ENCODE results near the gene SLC7A1.
"Not testable (repeated sequence)": the region's sequence is repeated elsewhere in the genome, so short reads cannot be mapped to it uniquely, and the experiment has no call there.

The SLC7A1 gene

DNA sequence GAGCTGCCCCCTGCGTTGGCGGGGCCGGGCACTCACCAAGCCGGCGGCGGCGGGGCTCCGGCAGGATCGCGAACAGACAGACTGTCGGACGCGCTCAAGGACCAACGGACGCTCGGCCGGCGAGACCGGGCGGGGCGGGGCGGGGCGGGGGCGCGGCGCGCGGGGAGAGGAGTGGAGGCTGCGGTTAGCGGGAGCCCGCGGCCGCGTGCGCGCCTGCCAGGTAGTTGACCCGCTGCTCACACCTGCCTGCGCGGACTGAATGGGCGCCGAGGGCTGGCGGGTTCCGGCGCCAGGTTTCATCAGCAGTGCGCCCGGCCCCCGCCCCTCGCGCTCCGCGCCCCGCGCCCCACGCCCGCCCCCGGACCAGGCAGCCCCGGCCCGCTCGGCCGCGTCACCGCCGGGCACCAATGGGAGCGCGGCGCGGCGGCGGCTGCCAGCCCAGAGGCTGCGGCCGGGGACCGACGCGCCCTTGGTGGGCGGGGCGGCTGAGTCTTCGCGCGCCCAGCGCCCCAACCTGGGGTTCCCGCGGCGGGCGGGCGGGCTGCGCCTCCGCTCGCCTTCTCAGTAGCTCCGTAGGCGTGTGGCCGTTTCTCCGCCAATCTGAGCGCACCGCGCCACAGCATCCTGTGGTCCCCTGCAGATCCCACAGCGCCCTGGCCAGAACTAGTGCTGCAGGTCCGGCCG lies at the start of gene SLC7A1:
TSS of gene SLC7A1 (minus strand) at position 309 of the 684 bp plus-strand sequence. CDS start 59,500 bp downstream, outside the sequence.
- peak; percentile 45 to 80 (median 65) for DNase-seq

DNA sequence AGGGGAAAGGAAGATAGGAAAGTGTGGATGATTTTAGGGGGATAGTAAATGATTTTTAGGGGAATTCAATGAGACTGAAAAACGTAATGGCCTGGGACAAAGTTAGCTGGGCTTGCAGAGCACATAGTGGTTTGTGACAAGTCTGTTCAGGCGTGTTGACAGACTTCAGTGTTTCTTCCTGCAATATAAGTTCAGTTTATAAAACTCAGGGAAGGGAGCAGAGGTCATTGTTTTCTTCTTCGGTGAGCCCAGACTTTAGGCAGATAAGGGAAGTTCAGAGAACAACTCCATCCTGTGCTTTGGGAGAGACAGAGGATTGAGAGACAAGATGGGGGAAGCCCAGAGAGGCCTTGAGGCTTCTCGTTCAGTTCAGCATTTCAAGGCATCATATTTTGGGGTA lies 45.2 kb upstream of the SLC7A1 start:
- DNase-seq, result no peak

DNA sequence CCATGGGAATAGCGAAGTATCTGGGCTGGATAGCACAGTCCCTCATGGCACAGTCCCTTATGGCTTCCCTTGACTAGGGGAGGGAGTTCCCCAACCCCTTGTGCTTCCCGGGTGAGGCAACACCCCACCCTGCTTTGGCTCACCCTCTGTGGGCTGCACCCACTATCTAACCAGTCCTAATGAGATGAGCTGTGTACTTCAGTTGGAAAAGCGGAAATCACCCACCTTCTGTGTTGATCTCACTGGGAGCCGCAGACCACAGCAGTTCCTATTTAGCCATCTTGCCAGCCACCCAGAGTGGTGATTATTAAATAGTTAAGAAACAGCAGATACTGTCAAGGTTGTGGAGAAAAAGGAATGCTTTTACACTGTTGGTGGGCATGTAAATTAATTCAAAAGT lies 41.3 kb upstream of the SLC7A1 start:
- not testable (repeated sequence) for DNase-seq

- DNase-seq, result no peak
Observed at GRCh38 chr13:29624997-29625396, 29.5 kb upstream of the SLC7A1 start.

DNA sequence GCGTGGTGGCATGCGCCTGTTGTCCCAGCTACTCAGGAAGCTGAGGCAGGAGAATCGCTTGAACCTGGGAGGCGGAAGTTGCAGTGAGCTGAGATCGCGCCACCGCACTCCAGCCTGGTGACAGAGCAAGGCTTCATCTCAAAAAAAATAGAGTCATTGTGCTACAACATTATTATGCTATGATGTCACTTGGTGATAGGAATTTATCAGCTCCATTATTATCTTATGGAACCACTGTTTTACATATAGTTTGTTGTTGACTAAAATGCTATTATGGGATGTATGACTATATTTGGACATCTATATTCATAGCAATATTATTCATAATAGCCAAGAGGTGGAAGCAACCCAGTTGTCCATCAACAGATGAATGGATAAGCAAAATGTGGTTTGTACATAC lies 26.4 kb upstream of the SLC7A1 start:
- DNase-seq, result no peak

DNA sequence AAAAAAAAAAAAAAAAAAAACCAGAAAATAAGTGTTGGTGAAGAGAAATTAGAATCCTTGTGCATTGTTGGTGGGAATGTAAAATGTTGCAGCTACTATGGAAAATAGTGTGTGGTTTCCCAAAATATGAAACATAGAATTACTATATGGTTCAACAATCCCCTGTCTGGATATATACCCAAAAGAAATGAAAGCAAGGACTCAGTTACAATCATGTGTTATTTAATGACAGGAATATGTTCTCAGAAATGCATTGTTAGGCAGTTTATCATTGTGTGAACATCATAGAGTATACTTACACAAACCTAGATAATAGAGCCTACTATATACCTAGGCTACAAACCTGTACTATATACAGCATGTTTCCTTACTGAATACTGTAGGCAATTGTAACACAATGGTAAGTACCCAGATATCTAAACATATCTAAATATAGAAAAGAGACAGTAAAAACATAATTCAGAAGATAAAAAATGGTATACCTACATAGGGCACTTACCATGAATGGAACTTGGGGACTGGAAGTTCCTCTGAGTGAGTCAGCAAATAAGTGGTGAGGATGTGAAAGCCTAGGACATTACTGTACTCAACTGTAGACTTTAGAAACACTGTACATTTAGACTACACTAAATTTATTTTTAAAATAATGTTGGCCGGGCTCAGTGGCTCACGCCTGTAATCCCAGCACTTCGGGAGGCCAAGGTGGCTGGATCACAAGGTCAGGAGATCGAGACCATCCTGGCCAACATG lies 25.7 kb upstream of the SLC7A1 start:
- DNase-seq, result no peak

- DNase-seq, result no peak
Observed at GRCh38 chr13:29619995-29620394, 24.5 kb upstream of the SLC7A1 start.

DNA sequence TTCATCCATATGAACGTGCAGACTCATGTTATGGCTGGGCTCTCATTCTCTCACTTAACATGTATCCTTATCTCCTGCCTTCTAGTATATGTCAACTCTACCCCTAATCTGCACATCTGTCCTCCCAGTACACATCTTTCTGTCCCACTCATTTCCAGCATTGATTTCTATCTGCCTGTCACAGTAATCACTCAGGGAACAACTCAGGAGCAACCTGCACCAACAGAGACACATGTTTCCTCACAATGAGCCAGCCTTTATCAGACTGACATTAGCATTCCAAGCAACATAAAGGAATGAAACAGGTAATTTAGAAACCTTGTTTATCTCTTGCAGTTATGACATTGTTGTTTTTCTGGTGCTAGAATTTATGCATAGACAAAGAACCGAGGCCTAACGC lies 17.6 kb upstream of the SLC7A1 start:
- DNase-seq, result no peak

DNA sequence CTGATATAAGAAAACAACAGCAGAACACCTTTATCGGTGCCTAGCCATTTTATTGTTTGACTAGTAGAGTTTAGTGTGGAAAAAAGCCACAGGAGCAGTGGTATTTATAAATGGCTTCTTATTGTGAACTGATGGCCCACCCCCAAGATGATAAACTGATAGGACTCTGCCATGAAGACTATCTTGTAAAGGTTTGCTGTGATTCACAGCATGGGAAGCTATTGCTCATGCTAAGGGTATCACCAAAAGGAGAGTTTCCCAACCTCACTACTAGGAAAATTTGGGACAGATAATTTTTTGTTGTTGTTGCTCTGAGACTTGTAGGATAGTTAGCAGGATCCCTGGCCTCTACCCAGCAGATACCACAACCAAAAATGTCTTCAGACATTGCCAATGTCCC lies 12.0 kb upstream of the SLC7A1 start:
- DNase-seq, result no peak

DNA sequence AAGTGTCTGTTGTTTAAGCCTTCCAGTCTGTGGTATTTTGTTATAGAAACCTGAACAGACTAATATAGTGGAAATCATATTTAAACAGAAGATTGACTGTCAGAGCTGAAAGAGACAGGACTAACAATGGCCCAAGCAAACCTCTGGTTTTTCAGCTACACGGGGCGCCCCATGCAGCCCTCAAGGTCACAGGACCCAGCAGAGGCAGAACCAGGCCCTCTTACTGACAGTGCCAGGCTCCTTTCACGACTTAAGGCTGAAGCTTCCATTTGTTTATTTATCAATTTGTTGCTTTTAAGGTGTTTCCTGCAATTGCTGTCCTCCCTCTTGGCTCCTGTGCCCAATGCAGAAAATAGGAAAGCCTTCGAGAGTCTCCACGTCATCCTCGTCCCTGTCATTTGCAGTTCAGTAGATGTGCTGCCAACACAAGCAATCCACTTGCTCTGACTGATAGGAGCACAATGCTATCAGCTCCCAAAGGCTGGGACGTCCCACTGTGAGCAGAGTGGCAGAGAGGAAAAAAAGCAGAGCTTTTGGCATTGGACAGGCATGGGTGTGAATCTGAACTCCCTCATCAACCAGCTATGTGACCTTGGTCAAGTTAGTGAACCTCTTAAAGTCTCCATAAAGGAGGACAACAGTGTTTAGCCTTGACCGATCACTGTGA lies 10.5 kb upstream of the SLC7A1 start:
- no peak for DNase-seq

DNA sequence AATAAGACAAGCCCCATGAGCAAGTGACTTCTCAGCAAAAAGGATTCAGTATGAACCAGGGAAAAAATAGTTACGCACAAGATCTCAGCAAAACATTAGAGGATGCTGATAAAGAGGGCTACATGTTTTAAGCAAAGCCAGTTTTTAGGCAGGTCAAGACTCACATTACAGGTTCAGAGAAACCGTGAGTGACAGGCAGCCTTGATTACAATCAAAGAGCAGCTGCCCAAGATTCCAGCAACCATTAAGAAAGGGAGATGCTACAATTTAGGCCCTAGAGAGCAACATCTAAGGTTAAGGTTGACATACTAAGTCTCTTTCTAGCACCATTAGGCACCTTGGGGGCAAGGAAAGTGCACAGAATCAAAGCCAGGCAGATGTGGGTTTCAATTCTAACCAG lies 2.8 kb upstream of the SLC7A1 start:
- no peak for DNase-seq

DNA sequence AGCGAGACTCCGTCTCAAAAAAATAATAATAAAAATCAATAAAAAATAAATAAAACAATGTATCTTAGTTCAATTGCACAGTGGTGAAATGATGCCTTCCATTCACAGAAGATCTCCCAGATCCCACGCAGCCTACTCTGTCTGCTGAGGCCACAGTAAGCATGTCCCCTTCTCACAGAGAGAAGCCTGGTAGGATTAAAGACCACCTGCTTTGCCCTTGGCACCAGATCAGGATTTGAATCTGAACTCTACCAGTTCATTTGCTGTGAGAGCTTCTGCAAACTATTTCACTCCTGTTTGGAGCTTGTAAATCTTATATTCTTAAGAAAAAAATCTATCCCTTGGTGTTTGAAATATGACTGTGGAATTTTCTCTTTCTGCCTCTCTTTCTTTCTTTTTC lies 2.2 kb upstream of the SLC7A1 start:
- DNase-seq, result no peak

- DNase-seq, result no peak
Observed at GRCh38 chr13:29597246-29597645, 1.8 kb upstream of the SLC7A1 start.

DNA sequence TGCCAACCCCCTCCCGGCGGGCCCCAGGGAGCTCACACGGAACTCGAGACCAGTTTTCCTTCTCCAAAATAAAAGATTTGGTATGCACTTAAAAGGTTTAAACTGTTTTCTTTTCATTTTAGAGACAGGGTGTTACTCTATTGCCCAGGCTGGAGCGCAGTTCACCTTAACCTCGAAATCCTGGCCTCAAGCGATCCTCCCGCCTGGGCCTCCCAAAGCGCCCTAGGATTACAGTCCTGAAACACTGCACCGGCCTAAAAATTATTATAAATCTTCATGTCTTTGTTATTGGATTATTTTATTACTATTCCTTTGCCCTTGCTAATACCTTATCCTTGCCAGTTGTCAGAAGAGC lies 553 bp upstream of the SLC7A1 start:
- DNase-seq, result no peak

DNA sequence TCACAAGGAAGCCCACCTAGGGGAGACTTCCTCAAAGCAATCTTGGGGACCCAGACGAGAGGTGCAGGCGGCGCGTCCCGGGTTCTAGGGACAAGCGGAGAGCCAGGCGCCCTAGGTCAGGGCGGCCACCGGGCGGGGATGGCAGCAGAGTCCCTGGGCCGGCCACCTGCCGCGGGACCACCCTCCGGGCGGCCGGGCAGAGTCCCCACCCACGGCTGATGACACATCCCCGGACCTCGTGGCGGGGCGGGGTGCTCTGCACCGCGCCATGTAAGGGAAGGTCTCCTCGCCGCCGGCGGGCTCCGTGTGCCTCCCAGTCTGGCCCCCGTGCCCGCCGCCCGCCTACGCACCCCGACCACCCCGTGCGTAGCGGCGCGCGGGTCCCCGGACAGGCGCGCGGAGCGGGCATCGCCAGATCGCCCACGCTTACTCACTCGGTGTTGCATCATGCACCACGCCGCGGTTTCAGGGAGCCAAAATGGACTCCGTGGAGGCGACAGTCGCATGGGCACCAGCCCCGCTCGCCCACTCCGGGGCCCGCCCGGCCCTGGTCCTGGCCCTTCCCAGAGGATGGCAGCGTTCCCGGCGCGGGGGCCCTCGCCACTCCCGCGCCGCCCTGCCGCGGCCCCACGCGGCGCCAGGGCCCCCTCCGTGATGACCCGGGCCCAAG lies 643 bp downstream of the SLC7A1 start:
- DNase-seq, result peak; percentile 30 to 53 (median 46)

- peak in 1 of 4 experiments; percentile 41 for DNase-seq
Observed at GRCh38 chr13:29594303-29594709, 1.2 kb downstream of the SLC7A1 start.

DNA sequence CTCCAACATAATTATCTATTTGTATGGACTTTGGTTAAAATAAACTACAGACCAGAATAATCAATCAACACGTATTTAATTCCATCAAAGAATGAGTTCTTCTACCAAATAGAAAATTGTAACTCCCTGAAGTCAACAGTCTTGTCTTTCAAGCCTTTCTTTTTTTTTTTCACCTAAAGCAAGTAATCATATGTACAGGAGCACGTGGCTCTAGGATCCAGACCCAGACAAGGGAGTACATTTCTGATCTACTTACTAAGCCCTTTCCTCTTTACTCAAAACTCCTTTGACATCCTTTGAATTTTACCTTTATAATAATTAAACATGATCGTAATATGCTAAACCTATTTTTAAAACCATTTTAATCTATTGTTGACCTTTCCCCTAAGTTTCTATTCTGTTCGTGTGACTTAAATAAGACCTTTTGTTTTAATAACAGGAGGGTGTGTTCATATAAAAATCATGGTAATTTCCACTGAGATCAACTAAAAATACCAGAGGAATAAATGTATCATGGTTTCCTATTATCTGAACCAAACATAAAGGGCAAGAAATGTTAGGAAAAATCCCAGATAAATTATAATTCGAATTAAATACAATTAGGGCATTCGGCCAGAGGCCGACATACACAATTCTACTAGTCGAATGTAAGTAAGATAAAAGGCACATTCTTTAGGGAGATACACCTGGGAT lies 1.7 kb downstream of the SLC7A1 start:
- no peak for DNase-seq

DNA sequence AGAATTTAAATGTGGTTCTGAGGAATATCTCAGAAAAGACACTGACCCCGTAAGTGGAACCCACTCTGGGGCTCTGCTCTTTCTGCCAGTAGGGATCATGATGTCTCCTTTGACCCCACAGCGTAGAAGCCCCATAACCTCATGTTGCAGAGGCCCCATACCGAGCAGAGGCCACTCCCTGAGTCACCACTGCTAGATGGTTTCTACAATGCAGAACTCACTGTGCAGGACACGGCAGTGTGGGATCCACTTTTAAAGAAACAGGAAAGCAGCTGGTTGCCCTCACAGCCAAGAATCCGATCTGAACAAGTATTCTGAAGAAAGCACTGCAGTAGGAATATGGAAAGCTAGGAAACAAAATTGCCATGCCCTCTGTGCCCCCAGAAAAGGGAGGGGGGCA lies 4.2 kb downstream of the SLC7A1 start:
- no peak for DNase-seq

GRCh38 chr13:29589967-29590366 lies 5.5 kb downstream of the SLC7A1 start:
- no peak for DNase-seq

- no peak for DNase-seq
Observed at GRCh38 chr13:29589234-29589633, 6.3 kb downstream of the SLC7A1 start.

DNA sequence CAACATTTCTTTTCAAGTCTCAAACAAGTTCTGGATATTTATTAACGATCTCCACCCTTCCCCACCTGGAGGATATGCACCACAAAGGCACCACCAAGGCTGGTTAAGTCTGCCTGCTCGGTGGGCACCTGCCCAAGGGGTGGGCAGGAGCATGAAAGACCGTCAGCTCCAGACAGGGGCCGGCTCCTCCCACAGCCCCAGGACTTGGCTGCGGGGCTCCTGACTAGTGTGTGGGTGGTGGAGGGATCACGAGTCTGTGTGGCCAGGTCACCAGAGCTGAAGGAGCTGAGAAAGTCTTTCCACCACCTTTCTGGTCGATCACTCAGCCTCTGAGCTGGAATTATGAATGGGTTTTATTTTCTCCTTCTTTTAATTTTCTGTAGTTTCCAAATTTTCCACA lies 7.8 kb downstream of the SLC7A1 start:
- no peak for DNase-seq

DNA sequence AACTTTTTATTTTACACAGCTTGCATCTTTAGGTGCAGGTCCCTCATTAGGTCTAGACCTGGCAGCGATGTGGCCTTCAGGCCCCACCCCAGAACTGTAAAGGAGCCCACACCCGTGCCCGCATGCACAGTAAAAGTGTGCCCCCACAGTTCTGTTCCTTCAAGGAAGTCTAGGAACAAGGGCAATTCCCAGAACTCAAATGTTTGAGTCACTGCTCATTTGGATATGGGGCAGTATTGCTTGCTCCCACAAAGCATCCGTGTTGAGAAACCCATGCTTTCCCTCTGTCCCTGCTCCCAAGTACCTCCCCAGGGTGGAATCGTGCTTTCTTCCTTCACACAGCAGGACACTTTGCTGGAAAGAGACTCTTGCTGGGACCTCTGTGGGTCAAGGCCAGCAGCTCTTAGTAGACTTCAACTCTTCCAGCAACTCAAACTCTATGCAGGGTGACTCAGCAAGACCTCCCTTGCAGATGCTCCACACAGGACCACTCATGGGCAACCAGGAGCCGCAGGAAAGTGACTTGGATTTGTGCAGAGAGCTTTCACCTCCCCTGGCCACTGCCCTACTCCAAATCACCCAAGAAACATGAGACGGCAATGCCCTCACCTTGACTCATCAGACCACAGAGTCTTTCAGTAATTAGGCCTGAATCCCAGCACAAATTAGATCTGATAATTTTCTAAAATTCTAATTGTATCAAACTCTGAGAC lies 12.3 kb downstream of the SLC7A1 start:
- DNase-seq, result no peak

Data from activated naive CD4-positive, alpha-beta T cell (primary cell).